ENCODE data around the gene HSDL1. TPM values are rescaled to one million over a fixed set of nuclear protein-coding genes. Genes with fewer than 3 reads are reported as not detected.

HSDL1 gene
- total and polyA plus RNA-seq, 10 of the 15 experiments (the other 5 are each of a cell fraction or from before 2014, with no cell fraction given) = 2.0 to 13.4 (median 5.6) TPM

GRCh38 chr16:84111525-84111924 is 33.5 kb downstream of the HSDL1 start:
- TF ChIP-seq NBN (IDR thresholded peaks at IDR 0.05) = no peak
- TF ChIP-seq ZNF207 (IDR thresholded peaks at IDR 0.05; ENCODE audit: borderline replicate concordance) = no peak
- TF ChIP-seq IKZF2 (IDR thresholded peaks at IDR 0.05) = no peak
- no peak for TF ChIP-seq RFX5 (IDR thresholded peaks at IDR 0.05; ENCODE audit: low read depth, low read length)
- TF ChIP-seq SKIL (IDR thresholded peaks at IDR 0.05; ENCODE audit: low read depth, poor library complexity, severe bottlenecking) = no peak
- TF ChIP-seq FOXK2 (IDR thresholded peaks at IDR 0.05) = no peak
- TF ChIP-seq JUNB (IDR thresholded peaks at IDR 0.05) = no peak
- no peak for TF ChIP-seq STAT1 (conservative IDR thresholded peaks at IDR 0.05)
- no peak for TF ChIP-seq CBFB (IDR thresholded peaks at IDR 0.05; ENCODE audit: low read depth)
- no peak for TF ChIP-seq NFIC (IDR thresholded peaks at IDR 0.05; ENCODE audit: low read depth, low read length)
- no peak for TF ChIP-seq MTA2 (IDR thresholded peaks at IDR 0.05; ENCODE audit: low read depth)
- TF ChIP-seq IRF5 (IDR thresholded peaks at IDR 0.05; ENCODE audit: borderline replicate concordance) = no peak
- no peak for TF ChIP-seq GATAD2B (conservative IDR thresholded peaks at IDR 0.05; ENCODE audit: low read depth)
- no peak for TF ChIP-seq CEBPB (IDR thresholded peaks at IDR 0.05; ENCODE audit: borderline replicate concordance in 1 of 2, low read depth in 2 of 2, low read length in 2 of 2)
- TF ChIP-seq ASH2L (IDR thresholded peaks at IDR 0.05; ENCODE audit: borderline replicate concordance, low read depth) = no peak
- TF ChIP-seq E2F8 (IDR thresholded peaks at IDR 0.05; ENCODE audit: low read depth, partially characterized antibody) = no peak
- TF ChIP-seq PML (IDR thresholded peaks at IDR 0.05; ENCODE audit: low read length) = no peak
- no peak for TF ChIP-seq SMC3 (IDR thresholded peaks at IDR 0.05; ENCODE audit: borderline replicate concordance, low read length)
- no peak for TF ChIP-seq CHD2 (IDR thresholded peaks at IDR 0.05; ENCODE audit: borderline replicate concordance, low read depth, low read length)
- TF ChIP-seq MEF2A (IDR thresholded peaks at IDR 0.05; ENCODE audit: insufficient read depth, low read depth, low read length) = no peak
- 0 out of 2 replicates have a peak overlapping the region, but pooled peaks have one; percentile 45 for H3K4me2 ChIP-seq (ENCODE audit: control insufficient read depth, insufficient read depth)
- CTCF ChIA-PET = interaction anchor here (0.6 to 6.7 kb wide), 4 partner anchors 11 to 140 kb away, joined by 3 to 58 read pairs (median 3); partner anchors contain the start of gene TAF1C
- WGBS (ENCODE audit: insufficient coverage, insufficient replicate concordance, low lambda C conversion rate, missing lambda C conversion rate) = 23% methylated on average over 3 of the region's 3 CpGs
- no peak overlapping the region for H3K27ac ChIP-seq (ENCODE audit: control insufficient read depth, insufficient read depth)
- peak; percentile 18; the same call in 2 of the 3 replicates for ATAC-seq
- no peaks in the 10 kb centered on the region for H3K9me3 ChIP-seq (replicated peaks; ENCODE audit: control insufficient read depth, insufficient read depth, low read length)
- BruUV-seq (replicated peaks) = no TSS peak
- H3K4me1 ChIP-seq (ENCODE audit: control insufficient read depth, insufficient read depth, low read length) = peaks cover 20% of the 10 kb centered on the region
- no peak overlapping the region for H2AFZ ChIP-seq (ENCODE audit: control insufficient read depth, low read depth, low read length)
- no peak overlapping the region for H3K9ac ChIP-seq (ENCODE audit: control insufficient read depth, insufficient read depth, low read length)
- no peaks in the 10 kb centered on the region for H3K36me3 ChIP-seq (ENCODE audit: control insufficient read depth in 2 of 2, insufficient read depth in 2 of 2, low read length in 1 of 2)
- DNase-seq (ENCODE audit: low read depth, low spot score) = no peak
- intact Hi-C loops (cut with micrococcal nuclease; ENCODE audit: unreplicated experiment) (no loop called here), in situ Hi-C loops (cut with MboI) (no loop called here)
- RAD21 ChIA-PET (ENCODE audit: unreplicated experiment) = no interaction called here
- POLR2A ChIA-PET = no interaction called here
- 0 out of 2 replicates have a peak, but pooled peaks cover 4% of the 10 kb centered on the region for H4K20me1 ChIP-seq (ENCODE audit: control insufficient read depth, insufficient read depth)
- peaks cover 61% of the 10 kb centered on the region for H3K79me2 ChIP-seq (ENCODE audit: control insufficient read depth, insufficient read depth, low read length)
- FAIRE-seq = peak; percentile 18
- H3K27me3 ChIP-seq (replicated peaks in 1 of 2; ENCODE audit: control insufficient read depth in 2 of 2, insufficient read depth in 2 of 2, low read length in 1 of 2) = no peaks in the 10 kb centered on the region
- peak overlapping the region; percentile 26; the same call in 1 of the 2 replicates for H3K4me3 ChIP-seq
- SMC1A ChIA-PET (ENCODE audit: uncharacterized antibody, unreplicated experiment) = no interaction called here
